MCF 10A (cell line): ENCODE measurements around the gene NKX1-2. TPM values are rescaled to one million over a fixed set of nuclear protein-coding genes. Genes with fewer than 3 reads are reported as not detected.
A peak's percentile ranks its signal among the peaks of the same experiment; 100 is the strongest.

Experiments used
- BruUV-seq: library from RNA; stranded (reverse); fragments of 400-500 nt; replicated peaks from 2 replicates; lab custom pipeline; 2021; lab: Mats Ljungman, UMichigan
- CTCF ChIA-PET: fragments of 300-600 bp; sonication (Branson Sonifier 250); formaldehyde crosslinking; extraction: SDS; loops from one replicate; lab custom pipeline; 2021; ENCODE audit warnings: antibody characterized with exemption, inconsistent platforms; lab: Yijun Ruan, JAX
- POLR2A ChIA-PET: fragments of 300-600, 350-650 bp; sonication (Branson Sonifier 250); formaldehyde crosslinking; extraction: SDS; loops from one replicate; lab custom pipeline; 2020; ENCODE audit warnings: antibody characterized with exemption, inconsistent platforms; lab: Yijun Ruan, JAX
- DNase-seq: peaks from one replicate; pipeline ENCODE4 v3.0.0-alpha.2; 2018; ENCODE audit not compliant: unreplicated experiment
- H3K27ac Mint-ChIP-seq: one replicate; pipeline ENCODE4 v1.8.0; 2022; ENCODE audit warnings: mild to moderate bottlenecking, low read depth, mixed read lengths; ENCODE audit not compliant: unreplicated experiment
- H3K27me3 Mint-ChIP-seq: one replicate; pipeline ENCODE4 v1.8.0; 2022; ENCODE audit warnings: mixed read lengths; ENCODE audit not compliant: insufficient read depth, unreplicated experiment
- H3K36me3 Mint-ChIP-seq: one replicate; pipeline ENCODE4 v1.8.0; 2022; ENCODE audit warnings: mild to moderate bottlenecking, moderate library complexity, mixed read lengths; ENCODE audit not compliant: insufficient read depth, unreplicated experiment
- H3K4me1 Mint-ChIP-seq: one replicate; pipeline ENCODE4 v1.8.0; 2022; ENCODE audit warnings: mixed read lengths; ENCODE audit not compliant: insufficient read depth, unreplicated experiment
- H3K4me3 Mint-ChIP-seq: one replicate; pipeline ENCODE4 v1.8.0; 2022; ENCODE audit warnings: mild to moderate bottlenecking, moderate library complexity, mixed read lengths; ENCODE audit not compliant: unreplicated experiment
- H3K9me3 Mint-ChIP-seq: one replicate; pipeline ENCODE4 v1.8.0; 2022; ENCODE audit warnings: mixed read lengths; ENCODE audit not compliant: unreplicated experiment
- intact Hi-C: fragments of 100-400 bp; cut with micrococcal nuclease; formaldehyde crosslinking; loops from 2 replicates; pipeline ENCODE4 v1.14.1; 2022
- total RNA-seq: library from RNA; stranded (reverse); gene quantifications from 2 replicates; pipeline ENCODE4 v1.2.3, GENCODE V29; 2022
- TF ChIP-seq, protein P1 (sequence below): fragments of 200-600 bp; IDR thresholded peaks from one replicate; pipeline ENCODE4 v1.8.0; 2022; ENCODE audit warnings: antibody characterized with exemption, mild to moderate bottlenecking; ENCODE audit not compliant: unreplicated experiment

Gene NKX1-2
- total RNA-seq, 1 experiment from 2014 or later, result 0.35 TPM

DNA sequence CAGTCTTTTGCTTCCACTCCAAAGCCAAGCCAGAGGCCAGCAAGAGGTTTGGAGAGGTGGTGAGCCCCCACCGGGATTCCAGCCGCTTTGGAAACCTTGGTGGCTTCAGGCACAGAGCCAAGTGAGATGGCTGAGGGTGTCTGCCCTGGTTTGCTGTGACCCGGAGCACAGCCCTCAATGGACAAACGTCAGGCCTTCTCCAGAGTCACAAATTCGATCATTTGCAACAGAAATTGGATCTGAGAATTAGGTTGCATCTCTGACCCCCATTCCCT lies 885 bp upstream of the NKX1-2 start:
- no peaks in the 10 kb centered on the region for H3K36me3 Mint-ChIP-seq
- peaks cover 6% of the 10 kb centered on the region for H3K4me1 Mint-ChIP-seq
- ChIA-PET POLR2A (no interaction called here), CTCF (no interaction called here)
- no peak overlapping the region for H3K27ac Mint-ChIP-seq
- H3K4me3 Mint-ChIP-seq, result peak overlapping the region; percentile 63
- no peak for DNase-seq
- peaks cover 46% of the 10 kb centered on the region for H3K27me3 Mint-ChIP-seq
- BruUV-seq, result no TSS peak
- TF ChIP-seq, protein P1, sequence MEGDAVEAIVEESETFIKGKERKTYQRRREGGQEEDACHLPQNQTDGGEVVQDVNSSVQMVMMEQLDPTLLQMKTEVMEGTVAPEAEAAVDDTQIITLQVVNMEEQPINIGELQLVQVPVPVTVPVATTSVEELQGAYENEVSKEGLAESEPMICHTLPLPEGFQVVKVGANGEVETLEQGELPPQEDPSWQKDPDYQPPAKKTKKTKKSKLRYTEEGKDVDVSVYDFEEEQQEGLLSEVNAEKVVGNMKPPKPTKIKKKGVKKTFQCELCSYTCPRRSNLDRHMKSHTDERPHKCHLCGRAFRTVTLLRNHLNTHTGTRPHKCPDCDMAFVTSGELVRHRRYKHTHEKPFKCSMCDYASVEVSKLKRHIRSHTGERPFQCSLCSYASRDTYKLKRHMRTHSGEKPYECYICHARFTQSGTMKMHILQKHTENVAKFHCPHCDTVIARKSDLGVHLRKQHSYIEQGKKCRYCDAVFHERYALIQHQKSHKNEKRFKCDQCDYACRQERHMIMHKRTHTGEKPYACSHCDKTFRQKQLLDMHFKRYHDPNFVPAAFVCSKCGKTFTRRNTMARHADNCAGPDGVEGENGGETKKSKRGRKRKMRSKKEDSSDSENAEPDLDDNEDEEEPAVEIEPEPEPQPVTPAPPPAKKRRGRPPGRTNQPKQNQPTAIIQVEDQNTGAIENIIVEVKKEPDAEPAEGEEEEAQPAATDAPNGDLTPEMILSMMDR, result no peak
- H3K9me3 Mint-ChIP-seq, result no peaks in the 10 kb centered on the region
- intact Hi-C loops, result no loop called here

- TF ChIP-seq, protein P1, result no peak
- no TSS peak for BruUV-seq
- ChIA-PET CTCF (no interaction called here), POLR2A (interaction anchor here (0.6 to 0.8 kb wide), 4 partner anchors 11 to 647 kb away, joined by 3 to 4 read pairs (median 4); partner anchors contain the start of gene OAT)
- Mint-ChIP-seq H3K4me1 (peaks cover 6% of the 10 kb centered on the region), H3K27ac (no peak overlapping the region), H3K4me3 (peak overlapping the region; percentile 63), H3K27me3 (peaks cover 33% of the 10 kb centered on the region), H3K9me3 (no peaks in the 10 kb centered on the region), H3K36me3 (no peaks in the 10 kb centered on the region)
- intact Hi-C loops, result no loop called here
- DNase-seq, result peak; percentile 33
These were observed 444 bp downstream of the NKX1-2 start for GRCh38 chr10:124449170-124450011.

DNA sequence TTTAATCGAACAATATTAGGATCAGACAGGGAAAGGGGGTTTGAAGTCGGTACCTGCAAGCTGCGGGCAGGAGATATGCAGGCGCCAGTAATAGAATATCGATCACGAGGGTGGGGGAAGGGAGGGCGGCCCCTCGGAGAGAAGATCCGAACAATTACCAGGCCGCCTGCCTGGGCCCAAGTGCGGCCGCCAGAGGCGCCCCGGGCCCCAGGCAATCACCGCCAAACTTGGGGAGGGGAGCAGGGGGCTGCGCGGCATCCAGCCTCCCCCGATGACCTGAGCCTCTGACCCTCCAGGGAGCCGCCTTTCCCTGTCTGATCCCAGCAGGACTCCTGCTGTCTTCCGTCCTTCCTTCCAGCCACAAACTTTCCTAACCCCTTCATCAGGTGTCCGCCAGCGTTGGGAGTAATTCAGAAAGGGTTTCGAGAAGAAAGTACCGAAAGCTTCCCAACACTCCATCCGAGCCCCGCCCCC lies 1.1 kb downstream of the NKX1-2 start:
- H3K9me3 Mint-ChIP-seq, result no peaks in the 10 kb centered on the region
- TF ChIP-seq, protein P1, result no peak
- ChIA-PET CTCF (no interaction called here), POLR2A (interaction anchor here (0.8 kb wide), 1 partner anchor 12 kb away, joined by 3 read pairs; no protein-coding TSS in a partner anchor)
- no peak overlapping the region for H3K27ac Mint-ChIP-seq
- DNase-seq, result no peak
- peaks cover 6% of the 10 kb centered on the region for H3K4me1 Mint-ChIP-seq
- H3K36me3 Mint-ChIP-seq, result no peaks in the 10 kb centered on the region
- H3K27me3 Mint-ChIP-seq, result peaks cover 26% of the 10 kb centered on the region
- intact Hi-C loops, result no loop called here
- H3K4me3 Mint-ChIP-seq, result no peak overlapping the region
- BruUV-seq, result no TSS peak

- Mint-ChIP-seq H3K27ac (no peak overlapping the region), H3K36me3 (no peaks in the 10 kb centered on the region), H3K4me1 (peaks cover 6% of the 10 kb centered on the region), H3K27me3 (peaks cover 25% of the 10 kb centered on the region), H3K9me3 (no peaks in the 10 kb centered on the region), H3K4me3 (no peak overlapping the region)
- intact Hi-C loops, result no loop called here
- CTCF ChIA-PET, result no interaction called here
- POLR2A ChIA-PET, result no interaction called here
- no TSS peak for BruUV-seq
- no peak for DNase-seq
- TF ChIP-seq, protein P1, result no peak
These were observed 1.9 kb downstream of the NKX1-2 start for GRCh38 chr10:124447751-124448466.
